Spleen (tissue), 7 donors: Measurements from ENCODE around the gene NHP2.

Experiments
- POLR2A ChIP-seq, 3 donors: fragments of 450-650 bp; IDR thresholded peaks; one replicate each; pipeline ENCODE4 v1.5.1; 2017; ENCODE audit warnings: antibody characterized with exemption in 3 of 3, mild to moderate bottlenecking in 1 of 3
- TF ChIP-seq, protein P1 (sequence below), 11 experiments: fragments of 200-600 bp in 7 of 11; fragments of 450-650 bp in 4 of 11; sonication (generic) in 4 of 11; IDR thresholded peaks in 8 of 11; conservative IDR thresholded peaks in 3 of 11; 1 replicate in 7 of 11; 2 replicates in 4 of 11; pipeline versions ENCODE4 v1.4.0 to v1.8.0; 2016 to 2021; ENCODE audit warnings: antibody characterized with exemption in 11 of 11, inconsistent platforms in 4 of 11, mild to moderate bottlenecking in 1 of 11
- donor health status: DM: no; HTN: no; CAD: no; lungs with moderate emphysema.
- donor health status: DM: no; HTN: no; CAD: no.
- donor health status: DM: no; HTN: no; CAD: no.

DNA sequence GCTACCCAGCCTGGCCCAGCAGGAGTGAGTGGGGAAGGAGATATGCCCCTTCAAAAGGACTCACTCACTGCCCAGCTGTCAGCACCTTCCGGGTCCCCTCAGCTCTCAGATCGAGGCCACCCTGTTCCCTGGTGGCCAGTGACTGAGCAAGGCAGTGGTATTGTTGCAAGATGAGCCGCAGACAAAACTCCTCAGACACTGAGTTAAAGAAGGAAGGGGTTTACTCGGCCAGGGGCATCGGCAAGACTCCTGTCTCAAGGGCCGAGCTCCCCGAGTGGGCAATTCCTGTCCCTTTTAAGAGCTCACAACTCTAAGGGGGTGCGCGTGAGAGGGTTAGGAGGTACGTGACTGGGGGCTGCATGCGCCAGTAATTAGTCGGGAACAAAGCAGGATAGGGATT lies 50.1 kb downstream of the NHP2 start:
- TF ChIP-seq POLR2A (IDR thresholded peaks at IDR 0.05), result no peak
- TF ChIP-seq, protein P1, sequence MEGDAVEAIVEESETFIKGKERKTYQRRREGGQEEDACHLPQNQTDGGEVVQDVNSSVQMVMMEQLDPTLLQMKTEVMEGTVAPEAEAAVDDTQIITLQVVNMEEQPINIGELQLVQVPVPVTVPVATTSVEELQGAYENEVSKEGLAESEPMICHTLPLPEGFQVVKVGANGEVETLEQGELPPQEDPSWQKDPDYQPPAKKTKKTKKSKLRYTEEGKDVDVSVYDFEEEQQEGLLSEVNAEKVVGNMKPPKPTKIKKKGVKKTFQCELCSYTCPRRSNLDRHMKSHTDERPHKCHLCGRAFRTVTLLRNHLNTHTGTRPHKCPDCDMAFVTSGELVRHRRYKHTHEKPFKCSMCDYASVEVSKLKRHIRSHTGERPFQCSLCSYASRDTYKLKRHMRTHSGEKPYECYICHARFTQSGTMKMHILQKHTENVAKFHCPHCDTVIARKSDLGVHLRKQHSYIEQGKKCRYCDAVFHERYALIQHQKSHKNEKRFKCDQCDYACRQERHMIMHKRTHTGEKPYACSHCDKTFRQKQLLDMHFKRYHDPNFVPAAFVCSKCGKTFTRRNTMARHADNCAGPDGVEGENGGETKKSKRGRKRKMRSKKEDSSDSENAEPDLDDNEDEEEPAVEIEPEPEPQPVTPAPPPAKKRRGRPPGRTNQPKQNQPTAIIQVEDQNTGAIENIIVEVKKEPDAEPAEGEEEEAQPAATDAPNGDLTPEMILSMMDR (IDR thresholded peaks at IDR 0.05 in 8 of 11, conservative IDR thresholded peaks at IDR 0.05 in 3 of 11), result no peak
